Esophagus squamous epithelium (tissue), 4 donors: ENCODE measurements around the gene ACER3.

Experiments used
- CTCF ChIP-seq, 6 experiments: fragments of 450-650 bp in 4 of 6; fragments of 200-600 bp in 2 of 6; sonication (generic) in 2 of 6; IDR thresholded peaks; one replicate each; pipeline ENCODE4 v1.5.1; 2016 to 2019; ENCODE audit warnings: antibody characterized with exemption in 6 of 6, mild to moderate bottlenecking in 4 of 6, moderate library complexity in 4 of 6
- POLR2A ChIP-seq, 4 donors: fragments of 450-650 bp; IDR thresholded peaks; one replicate each; pipeline ENCODE4 v1.6.1; 2017; ENCODE audit warnings: antibody characterized with exemption in 4 of 4, mild to moderate bottlenecking in 4 of 4, moderate library complexity in 3 of 4

GRCh38 chr11:76997512-76997911, 136.8 kb downstream of the ACER3 start:
- TF ChIP-seq CTCF (IDR thresholded peaks at IDR 0.05) (no peak), POLR2A (IDR thresholded peaks at IDR 0.05) (no peak)
